HEK293 (cell line): Measurements from ENCODE around the gene MAP3K14.

Source experiments
- BCL11A ChIP-seq: fragments of 450-650 bp; formaldehyde crosslinking; IDR thresholded peaks from 2 replicates; pipeline ENCODE4 v1.5.1; 2016; ENCODE audit warnings: low read depth, missing biosample characterization, missing genetic modification characterization
- GLIS2 ChIP-seq: fragments of 450-650 bp; formaldehyde crosslinking; IDR thresholded peaks from 2 replicates; pipeline ENCODE4 v1.5.1; 2016; ENCODE audit warnings: missing biosample characterization, missing genetic modification characterization
- ZBTB7A ChIP-seq: fragments of 450-650 bp; formaldehyde crosslinking; IDR thresholded peaks from 2 replicates; pipeline ENCODE4 v1.5.1; 2016; ENCODE audit warnings: low read depth, missing biosample characterization, missing genetic modification characterization
- ZNF792 ChIP-seq: fragments of 450-650 bp; formaldehyde crosslinking; IDR thresholded peaks from 2 replicates; pipeline ENCODE4 v1.5.1; 2016; ENCODE audit warnings: missing biosample characterization, missing genetic modification characterization
- TF ChIP-seq, protein P1 (sequence below): fragments of 450-650 bp; formaldehyde crosslinking; IDR thresholded peaks from 2 replicates; pipeline ENCODE4 v1.5.1; 2017; ENCODE audit warnings: missing biosample characterization, missing genetic modification characterization

DNA sequence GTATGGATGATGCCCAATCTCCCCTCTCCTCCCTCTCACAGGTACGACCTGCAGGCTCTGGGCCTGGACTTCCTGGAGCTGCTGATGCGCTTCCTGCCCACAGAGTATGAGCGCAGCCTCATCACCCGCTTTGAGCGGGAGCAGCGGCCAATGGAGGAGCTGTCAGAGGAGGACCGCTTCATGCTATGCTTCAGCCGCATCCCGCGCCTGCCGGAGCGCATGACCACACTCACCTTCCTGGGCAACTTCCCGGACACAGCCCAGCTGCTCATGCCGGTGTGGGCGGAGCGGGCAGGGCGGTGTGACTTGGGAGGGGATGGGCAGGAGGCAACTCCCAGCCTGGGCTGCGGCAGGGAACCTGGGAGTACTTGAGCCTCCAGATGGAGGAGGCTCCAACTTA lies 73.1 kb downstream of the MAP3K14 start:
- TF ChIP-seq ZNF792 (tag by site-specific recombination) (no peak), ZBTB7A (tag by site-specific recombination) (no peak), GLIS2 (tag by site-specific recombination) (no peak), BCL11A (no peak)
- TF ChIP-seq, protein P1, sequence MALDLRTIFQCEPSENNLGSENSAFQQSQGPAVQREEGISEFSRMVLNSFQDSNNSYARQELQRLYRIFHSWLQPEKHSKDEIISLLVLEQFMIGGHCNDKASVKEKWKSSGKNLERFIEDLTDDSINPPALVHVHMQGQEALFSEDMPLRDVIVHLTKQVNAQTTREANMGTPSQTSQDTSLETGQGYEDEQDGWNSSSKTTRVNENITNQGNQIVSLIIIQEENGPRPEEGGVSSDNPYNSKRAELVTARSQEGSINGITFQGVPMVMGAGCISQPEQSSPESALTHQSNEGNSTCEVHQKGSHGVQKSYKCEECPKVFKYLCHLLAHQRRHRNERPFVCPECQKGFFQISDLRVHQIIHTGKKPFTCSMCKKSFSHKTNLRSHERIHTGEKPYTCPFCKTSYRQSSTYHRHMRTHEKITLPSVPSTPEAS (tag by site-specific recombination) = no peak
